ENCODE measurements around the gene SP3. TPM values are rescaled to one million over a fixed set of nuclear protein-coding genes. Genes with fewer than 3 reads are reported as not detected.

The SP3 gene
- total RNA-seq, 2 experiments from 2014 or later = 115 to 150 TPM

GRCh38 chr2:174014011-174014698 lies 49.0 kb upstream of the SP3 start:
- Histone ChIP-seq H3K4me3 (ENCODE audit: low read depth, low read length, poor library complexity, severe bottlenecking) (no peak overlapping the region), H3K36me3 (ENCODE audit: insufficient read depth, low read length) (no peaks in the 10 kb centered on the region), H2AFZ (ENCODE audit: low read length) (no peak overlapping the region), H3K27ac (ENCODE audit: low read depth, low read length, poor library complexity, severe bottlenecking) (no peak overlapping the region), H3K4me1 (ENCODE audit: insufficient read depth, low read length, poor library complexity, severe bottlenecking) (no peaks in the 10 kb centered on the region), H4K20me1 (ENCODE audit: insufficient read depth, low read length) (no peaks in the 10 kb centered on the region), H3K4me2 (ENCODE audit: low read length) (no peak overlapping the region), H3K9me2 (ENCODE audit: insufficient read depth, low read length) (no peaks in the 10 kb centered on the region), H3K79me2 (ENCODE audit: insufficient read depth, low read depth, low read length) (no peaks in the 10 kb centered on the region), H3K9me3 (ENCODE audit: low read length) (no peaks in the 10 kb centered on the region)
- TF ChIP-seq EZH2phosphoT487 (IDR thresholded peaks at IDR 0.05; ENCODE audit: borderline replicate concordance, low read depth, low read length) = no peak
- no peak for TF ChIP-seq CTCF (conservative IDR thresholded peaks at IDR 0.05; ENCODE audit: low read length)
- DNase-seq (ENCODE audit: low spot score) = no peak
- POLR2A ChIA-PET = interaction anchor here (0.6 kb wide), 1 partner anchor 44 kb away, joined by 3 read pairs; no protein-coding TSS in a partner anchor
- no TSS peak for BruUV-seq (replicated peaks)
- CTCF ChIA-PET (ENCODE audit: unreplicated experiment) = no interaction called here
- intact Hi-C loops (cut with micrococcal nuclease; ENCODE audit: unreplicated experiment) = no loop called here

- no TSS peak for BruUV-seq (replicated peaks)
These were observed 48.2 kb upstream of the SP3 start for GRCh38 chr2:174013315-174013751.

More at GRCh38 chr2:174013315-174013751, 48.2 kb upstream of the SP3 start:
- Histone ChIP-seq H3K4me3 (ENCODE audit: low read depth, low read length, poor library complexity, severe bottlenecking) (no peak overlapping the region), H4K20me1 (ENCODE audit: insufficient read depth, low read length) (no peaks in the 10 kb centered on the region), H3K4me1 (ENCODE audit: insufficient read depth, low read length, poor library complexity, severe bottlenecking) (no peaks in the 10 kb centered on the region), H3K9me3 (ENCODE audit: low read length) (no peaks in the 10 kb centered on the region), H3K36me3 (ENCODE audit: insufficient read depth, low read length) (no peaks in the 10 kb centered on the region), H3K27ac (ENCODE audit: low read depth, low read length, poor library complexity, severe bottlenecking) (no peak overlapping the region), H3K79me2 (ENCODE audit: insufficient read depth, low read depth, low read length) (no peaks in the 10 kb centered on the region), H3K4me2 (ENCODE audit: low read length) (no peak overlapping the region), H2AFZ (ENCODE audit: low read length) (no peak overlapping the region), H3K9me2 (ENCODE audit: insufficient read depth, low read length) (no peaks in the 10 kb centered on the region)
- CTCF ChIA-PET (ENCODE audit: unreplicated experiment) = no interaction called here
- intact Hi-C loops (cut with micrococcal nuclease; ENCODE audit: unreplicated experiment) = no loop called here
- POLR2A ChIA-PET = interaction anchor here (0.6 kb wide), 1 partner anchor 43 kb away, joined by 3 read pairs; no protein-coding TSS in a partner anchor
- no peak for TF ChIP-seq CTCF (conservative IDR thresholded peaks at IDR 0.05; ENCODE audit: low read length)
- no peak for DNase-seq (ENCODE audit: low spot score)
